ENCODE measurements around the gene CNPPD1.

CNPPD1 gene

GRCh38 chr2:219178377-219179175 is 1.9 kb upstream of the CNPPD1 start:
- peak; percentile 54 for DNase-seq

DNA sequence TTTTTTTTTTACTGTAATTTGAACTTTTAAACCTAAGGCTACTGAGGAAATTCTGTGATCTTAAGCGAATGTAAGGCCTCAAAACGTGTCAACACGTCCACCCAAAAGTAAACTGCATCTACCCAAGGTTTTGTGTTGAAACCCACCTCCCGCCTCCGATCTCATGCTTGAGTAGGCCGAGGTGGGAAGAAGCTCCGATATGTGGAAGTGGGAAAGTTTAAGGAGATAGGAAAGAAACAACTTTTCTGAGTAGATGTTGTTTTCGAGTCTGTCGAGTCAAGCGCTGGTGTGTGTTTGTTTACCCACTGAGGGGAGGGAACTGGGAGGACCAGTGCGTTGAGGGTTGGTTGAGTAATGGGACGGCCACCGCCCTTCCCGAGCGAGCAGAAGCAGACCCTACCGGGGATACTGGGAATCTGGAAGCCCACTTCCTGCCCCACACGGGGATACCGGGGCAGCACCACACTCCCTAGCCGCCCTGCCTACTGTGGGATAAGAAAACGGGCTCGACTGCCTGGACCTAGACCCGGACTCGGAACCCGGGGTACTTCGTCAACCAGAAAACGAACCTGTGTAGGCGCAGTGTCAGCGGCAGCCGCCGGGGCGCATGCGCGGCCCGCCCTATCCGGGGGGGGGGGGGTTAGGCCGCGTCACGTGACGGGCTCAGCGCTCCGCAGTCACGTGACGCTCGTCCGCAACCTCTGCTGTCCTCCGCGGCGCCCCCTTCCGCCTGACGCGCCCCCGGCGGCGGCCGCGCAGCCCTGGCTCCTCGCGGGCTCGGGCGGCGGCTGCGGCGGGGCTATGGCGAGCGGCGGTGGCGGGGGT is 1.0 kb upstream of the CNPPD1 start, which contains the start of gene RETREG2:
Gene RETREG2, plus strand, starts transcription at position 724 of the 825 bp plus-strand sequence. Its CDS starts 78 bp downstream, at position 802.
- peak; percentile 95 for DNase-seq

DNA sequence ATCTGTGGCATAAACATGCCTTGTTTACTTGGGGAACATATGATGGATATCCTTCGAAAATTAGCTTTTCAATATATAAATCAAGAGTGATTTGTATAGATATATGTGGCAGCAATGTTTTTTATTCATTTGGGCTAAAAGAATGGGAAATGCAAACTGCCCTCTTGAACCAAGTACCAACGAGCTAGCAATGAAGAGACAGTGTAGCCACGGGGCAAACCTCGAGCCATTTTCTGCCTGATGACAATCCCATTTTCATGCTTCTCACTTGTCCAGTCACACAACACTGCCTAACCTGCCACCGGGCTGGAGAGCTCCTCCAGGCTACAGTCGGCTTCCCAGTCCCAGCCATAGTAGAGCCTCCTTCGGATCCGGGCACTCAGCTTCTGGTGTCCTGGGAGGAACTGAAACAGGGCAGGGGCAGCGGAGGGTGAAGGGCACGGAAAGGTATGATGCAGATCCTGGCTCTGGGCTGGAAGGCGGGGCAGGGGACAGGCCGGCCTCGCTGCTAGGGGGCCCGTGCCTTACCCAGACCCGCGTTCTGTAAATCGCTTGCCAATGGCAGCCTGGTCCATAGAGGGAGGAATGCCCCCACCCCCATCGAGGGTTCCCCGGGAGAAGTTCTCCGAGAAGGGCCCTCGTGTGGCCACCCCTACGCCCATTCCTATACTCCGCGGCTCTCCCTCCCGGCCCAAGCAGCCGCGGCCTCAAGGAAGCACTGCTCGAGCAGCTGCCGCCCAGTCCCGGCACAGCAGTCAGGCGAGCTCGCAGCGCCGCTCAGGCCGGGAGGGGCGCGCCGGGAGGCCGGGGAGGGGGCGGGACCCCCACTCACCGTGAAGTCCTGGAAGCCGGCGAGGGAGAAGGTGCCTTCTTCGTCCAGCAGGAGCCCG is 552 bp downstream of the CNPPD1 start:
- DNase-seq: peak; percentile 54

GRCh38 chr2:219175486-219175885 is 1.2 kb downstream of the CNPPD1 start:
- DNase-seq: no peak

GRCh38 chr2:219174801-219175200 is 1.9 kb downstream of the CNPPD1 start:
- no peak for DNase-seq

GRCh38 chr2:219174146-219174545 is 2.6 kb downstream of the CNPPD1 start:
- no peak for DNase-seq

- no peak for DNase-seq
Measured at GRCh38 chr2:219173176-219173575, 3.5 kb downstream of the CNPPD1 start.

GRCh38 chr2:219172231-219173154 is 4.2 kb downstream of the CNPPD1 start:
- peak; percentile 32 for DNase-seq

DNA sequence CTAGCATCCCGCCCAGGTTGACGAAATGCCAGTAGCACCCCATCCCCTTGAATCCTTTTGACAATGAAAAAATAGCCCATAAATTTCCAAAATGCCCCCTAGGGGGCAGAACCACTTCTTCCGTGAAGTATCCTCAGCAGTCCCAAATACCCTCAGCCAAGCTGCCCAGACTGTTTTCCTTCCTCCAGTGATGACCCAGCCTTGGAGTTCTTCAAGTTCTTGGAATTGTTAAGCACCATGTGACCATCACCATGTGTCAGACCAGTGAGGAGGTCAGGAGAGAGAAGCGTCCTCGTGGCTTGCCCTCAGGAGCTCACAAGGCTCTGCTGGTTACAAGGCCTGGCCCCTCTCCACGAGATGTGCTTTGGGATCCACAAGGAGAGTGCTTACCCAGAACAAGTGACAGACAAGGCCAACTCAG is 5.5 kb downstream of the CNPPD1 start:
- DNase-seq: peak; percentile 75

DNA sequence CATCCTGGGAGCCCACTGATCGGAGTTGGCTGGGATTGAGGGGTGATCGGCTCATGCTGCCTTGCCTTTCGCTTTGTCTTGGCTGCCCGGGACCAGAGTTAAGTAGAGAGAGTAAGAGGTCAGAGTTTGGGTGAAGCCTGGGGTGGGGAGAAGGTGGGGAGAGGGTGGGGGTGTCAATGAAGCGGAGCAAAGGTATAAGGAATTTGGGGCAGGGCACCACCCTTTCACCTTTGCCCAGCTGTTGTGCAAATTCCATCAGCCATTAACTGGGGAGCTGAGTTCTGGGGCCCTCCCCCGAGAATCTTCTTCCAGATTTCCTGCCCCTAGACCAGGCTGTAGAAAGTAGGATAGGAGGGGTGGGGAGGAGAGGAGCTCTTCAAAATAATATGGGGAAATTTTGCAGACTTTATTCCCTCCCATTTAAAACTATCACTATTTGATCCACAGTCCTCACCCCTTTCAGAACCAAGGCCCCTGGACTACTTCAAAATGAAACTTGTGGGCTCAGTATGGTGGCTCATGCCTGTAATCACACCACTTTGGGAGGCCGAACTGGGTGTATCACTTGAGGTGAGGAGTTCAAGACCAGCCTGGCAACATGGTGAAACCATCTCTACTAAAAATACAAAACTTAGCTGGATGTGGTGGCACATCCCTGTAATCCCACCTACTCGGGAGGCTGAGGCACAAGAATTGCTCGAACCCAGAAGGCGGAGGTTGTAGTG is 6.6 kb downstream of the CNPPD1 start, which contains the start of gene SLC23A3:
Gene SLC23A3, minus strand, starts transcription at position 100 of the 725 bp plus-strand sequence. Its CDS starts 45 bp downstream, at position 55.
- peak; percentile 0 for DNase-seq

DNA sequence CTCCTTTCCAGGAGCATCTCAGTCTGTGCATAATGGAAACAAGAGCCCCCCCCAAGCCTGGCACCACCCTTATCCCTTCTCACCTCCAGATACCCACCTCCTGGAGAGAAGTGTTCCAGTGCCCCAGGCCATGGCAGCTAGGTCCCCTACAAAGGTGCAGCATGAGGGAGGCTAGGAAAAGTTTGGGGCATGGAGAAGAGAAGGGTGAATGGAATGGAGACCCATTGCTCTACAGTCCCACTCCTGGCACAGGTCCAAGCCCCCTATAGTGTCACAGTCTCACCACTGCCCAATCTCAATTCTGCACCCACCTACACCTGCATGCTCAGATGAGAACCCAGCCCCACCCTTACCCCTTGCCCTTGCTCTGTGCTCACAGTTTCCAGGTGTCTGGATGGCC is 7.8 kb downstream of the CNPPD1 start:
- DNase-seq: peak; percentile 1

DNA sequence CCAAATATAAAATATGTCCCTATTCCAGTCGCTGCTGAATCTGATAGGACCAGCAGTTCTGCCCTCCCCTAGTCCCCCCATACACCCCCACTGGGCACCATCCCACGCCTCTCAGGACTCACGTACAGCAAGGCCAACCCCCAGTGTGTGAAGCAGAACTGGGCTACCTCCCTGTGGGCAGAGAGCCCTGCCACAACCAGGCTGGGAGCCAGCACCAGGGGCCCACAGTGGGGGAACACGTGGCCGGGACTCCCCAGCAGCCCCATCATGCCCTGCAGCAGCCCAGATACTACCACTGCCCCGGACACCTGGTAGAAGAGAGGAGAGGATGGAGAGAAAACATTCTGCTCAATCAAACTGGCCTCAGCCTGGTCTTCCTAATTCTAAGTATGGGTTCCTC is 8.2 kb downstream of the CNPPD1 start:
- DNase-seq: peak; percentile 50

GRCh38 chr2:219167997-219168396 is 8.7 kb downstream of the CNPPD1 start:
- DNase-seq: peak; percentile 2

DNA sequence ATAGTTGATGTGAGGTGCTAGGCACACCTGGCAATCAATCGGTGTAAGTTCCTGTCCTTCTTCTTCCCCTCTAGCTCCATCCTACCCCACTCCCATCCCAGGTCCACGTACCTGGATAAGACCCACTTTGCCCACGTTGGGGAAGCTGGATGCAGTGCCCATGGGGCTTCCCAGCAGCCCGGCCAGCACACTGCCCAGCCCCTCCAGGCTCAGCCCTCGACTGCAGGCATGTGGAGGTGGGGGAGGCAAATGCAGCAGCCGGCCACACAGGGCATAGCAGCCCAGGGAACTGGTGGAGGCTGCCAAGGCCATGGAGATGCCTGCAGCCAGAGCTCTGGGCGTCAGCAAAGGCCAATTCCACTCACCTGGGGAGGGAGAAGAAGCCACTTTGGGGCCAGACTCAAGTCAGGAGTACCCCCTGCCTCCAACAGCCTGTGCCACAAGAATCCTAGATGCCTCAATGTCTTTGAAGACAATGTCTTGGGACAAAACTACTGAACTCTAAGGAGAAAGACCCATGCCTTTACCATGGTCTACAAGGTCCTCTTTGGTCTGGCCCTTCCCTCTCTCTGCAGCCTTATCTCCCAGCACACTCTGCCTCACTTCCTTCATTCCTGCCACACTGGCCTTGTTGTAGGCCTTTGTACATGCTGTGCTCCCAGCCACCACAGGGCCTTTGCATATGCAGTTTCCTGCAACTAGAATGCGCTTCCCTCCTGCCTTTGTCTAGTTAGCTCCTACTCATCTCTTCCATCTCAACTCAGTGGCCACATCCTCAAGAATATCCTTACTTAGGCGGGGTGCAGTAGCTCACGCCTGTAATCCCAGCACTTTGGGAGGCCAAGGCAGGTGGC is 11.4 kb downstream of the CNPPD1 start:
- peak; percentile 32 for DNase-seq

- no peak for DNase-seq
Measured at GRCh38 chr2:219163156-219163555, 13.6 kb downstream of the CNPPD1 start.

DNA sequence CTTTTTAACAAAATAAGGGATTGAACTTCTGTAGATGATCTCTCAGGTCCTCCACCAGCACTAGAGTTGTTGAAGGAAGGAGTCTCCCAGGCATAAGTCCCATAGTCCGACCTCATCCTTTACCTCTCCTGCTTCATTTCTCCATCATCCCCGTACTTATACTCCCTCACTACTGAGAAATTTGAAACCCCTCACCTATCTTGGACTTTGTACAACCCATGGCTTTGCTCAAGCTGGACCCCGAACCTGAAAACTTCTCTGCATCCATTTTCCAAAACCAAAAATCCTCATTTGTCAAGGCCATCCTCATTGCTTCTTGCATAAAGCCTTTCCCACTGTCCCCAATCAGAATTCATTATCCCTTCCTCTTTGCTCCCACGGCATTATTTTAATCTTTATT is 15.6 kb downstream of the CNPPD1 start:
- no peak for DNase-seq

DNA sequence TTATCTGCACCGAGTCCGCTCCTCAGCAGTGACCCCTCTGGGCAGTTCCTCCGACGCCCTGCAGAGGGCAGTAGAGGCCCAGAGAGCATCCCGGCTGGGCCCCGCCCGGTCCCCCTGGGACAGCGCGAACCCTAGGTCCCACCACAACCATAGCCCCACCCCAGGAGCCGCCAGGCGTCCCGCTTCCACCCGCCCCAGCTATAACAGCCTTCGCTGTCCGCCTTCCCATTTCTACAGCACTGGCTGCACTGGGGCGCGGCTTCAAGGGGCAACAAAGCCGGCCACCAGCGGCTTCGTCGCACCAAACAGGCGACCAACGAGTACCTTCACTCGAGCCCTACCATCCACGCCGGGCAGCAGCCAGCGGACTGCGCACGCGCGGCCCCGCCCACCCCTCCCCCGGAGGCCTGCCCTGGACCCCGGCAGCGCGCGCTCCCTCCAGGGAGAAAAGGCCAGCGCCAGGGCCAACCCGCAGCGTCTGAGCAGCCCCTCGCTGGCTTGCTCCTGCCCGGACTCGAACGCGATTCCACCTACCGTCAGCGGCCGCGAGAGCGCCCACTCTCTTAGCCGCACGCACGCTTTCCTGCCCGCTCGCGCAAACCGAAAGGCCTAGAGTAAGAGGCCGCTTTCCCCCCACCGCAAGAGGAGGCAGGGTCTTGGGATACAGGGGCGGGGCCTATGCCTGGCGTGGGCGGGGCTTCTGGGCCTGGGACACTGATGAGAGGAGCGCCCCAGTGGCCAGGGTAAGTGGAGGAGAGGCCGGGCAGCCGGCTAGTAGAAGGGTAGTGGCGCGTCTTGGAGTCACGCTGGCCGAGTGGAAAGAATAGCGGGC is 16.3 kb downstream of the CNPPD1 start, which contains the start of gene NHEJ1:
Gene NHEJ1, minus strand, starts transcription at position 630 of the 832 bp plus-strand sequence. CDS start 2,453 bp downstream, outside the sequence.
- peak; percentile 97 for DNase-seq

DNA sequence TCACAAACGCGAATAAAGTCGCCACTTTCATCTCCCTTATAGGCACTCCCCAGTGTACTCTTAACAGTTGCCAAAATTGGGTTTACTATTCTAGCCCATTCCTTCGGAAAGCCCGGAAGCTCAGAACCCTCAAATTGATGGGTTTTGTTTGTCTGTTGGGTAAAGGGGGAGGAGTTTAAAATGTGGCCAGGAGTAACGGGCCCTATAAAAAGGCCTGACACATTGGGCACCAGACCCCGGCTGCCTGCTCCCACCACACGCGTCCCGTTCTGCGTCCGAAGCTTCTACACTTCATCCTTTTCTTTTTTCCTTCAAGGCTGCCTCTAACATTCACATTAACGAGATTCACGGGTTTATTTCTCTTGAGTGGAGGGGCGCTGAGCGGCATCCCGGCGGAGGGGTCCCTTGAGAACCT is 16.9 kb downstream of the CNPPD1 start:
- no peak for DNase-seq

DNA sequence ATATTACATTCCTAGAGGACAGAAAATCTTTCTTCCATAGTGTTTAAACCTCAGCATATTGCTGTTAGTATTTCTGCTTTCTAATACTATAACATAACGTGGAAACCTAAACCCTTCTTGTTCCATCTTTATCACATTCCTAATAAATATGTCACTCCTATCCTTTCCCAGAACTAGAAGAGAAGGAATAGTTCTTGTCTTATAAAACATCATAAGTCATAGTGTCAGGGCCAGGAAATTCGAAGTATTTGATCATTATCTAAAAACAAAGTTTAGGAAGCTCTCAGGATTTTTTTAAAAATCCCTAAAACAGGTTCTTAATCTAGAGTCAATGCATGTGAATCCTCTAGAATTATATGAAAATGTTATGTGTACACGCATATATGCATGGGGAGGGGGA is 18.1 kb downstream of the CNPPD1 start:
- no peak for DNase-seq
